PC-3 (cell line): ENCODE results near the gene SNED1. TPM values are rescaled to one million over a fixed set of nuclear protein-coding genes. Genes with fewer than 3 reads are reported as not detected.

Experiments
- ATAC-seq: fragments of 200-7000 bp; cut with Tn5 transposase; 2 replicates; pipeline ENCODE4 v1.9.1; 2020; ENCODE audit warnings: mild to moderate bottlenecking, moderate library complexity
- BruUV-seq: library from RNA; stranded (reverse); fragments of 400-500 nt; replicated peaks from 2 replicates; lab custom pipeline; 2021; lab: Mats Ljungman, UMichigan
- CTCF ChIA-PET: fragments of 300-600 bp; sonication (Branson Sonifier 250); formaldehyde crosslinking; loops from one replicate; lab custom pipeline; 2022; ENCODE audit warnings: antibody characterized with exemption; lab: Charles Lee
- POLR2A ChIA-PET: fragments of 300-600 bp; sonication (Branson Sonifier 250); formaldehyde crosslinking; loops from one replicate; lab custom pipeline; 2022; ENCODE audit warnings: antibody characterized with exemption; ENCODE audit not compliant: unreplicated experiment; lab: Charles Lee
- DNase-seq: peaks from one replicate; pipeline ENCODE4 v3.0.0-alpha.2; 2015
- H2AFZ ChIP-seq: fragments of 300-600 bp; sonication (generic); 2 replicates; pipeline ENCODE4 v1.6.0; 2016; ENCODE audit warnings: antibody characterized with exemption, low read length
- H3F3A ChIP-seq: fragments of 300-600 bp; sonication (generic); one replicate; pipeline ENCODE4 v1.6.0; 2017; ENCODE audit warnings: antibody characterized with exemption, low read length, control low read depth, mild to moderate bottlenecking; ENCODE audit not compliant: unreplicated experiment
- H3K27ac ChIP-seq: fragments of 300-600 bp; sonication (generic); 2 replicates; pipeline ENCODE4 v1.5.1; 2016; ENCODE audit warnings: mild to moderate bottlenecking, low read length
- H3K27me3 ChIP-seq: fragments of 300-600 bp; sonication (generic); 2 replicates; pipeline ENCODE4 v1.6.1; 2016; ENCODE audit warnings: low read length, mixed read lengths
- H3K36me3 ChIP-seq: fragments of 300-600 bp; sonication (generic); 2 replicates; pipeline ENCODE4 v1.6.1; 2016; ENCODE audit warnings: low read depth, mixed run types, low read length, mixed read lengths
- H3K4me1 ChIP-seq: fragments of 300-600 bp; sonication (generic); 2 replicates; pipeline ENCODE4 v1.5.1; 2016; ENCODE audit warnings: low read length; ENCODE audit not compliant: insufficient read depth
- H3K4me2 ChIP-seq: fragments of 300-600 bp; sonication (generic); 2 replicates; pipeline ENCODE4 v1.6.0; 2016; ENCODE audit warnings: low read length
- H3K4me3 ChIP-seq: fragments of 300-600 bp; sonication (generic); 2 replicates; pipeline ENCODE4 v1.5.1; 2016; ENCODE audit warnings: mild to moderate bottlenecking, low read length, mixed read lengths
- H3K79me2 ChIP-seq: fragments of 300-600 bp; sonication (generic); 2 replicates; pipeline ENCODE4 v1.6.1; 2017; ENCODE audit warnings: low read length, mixed read lengths
- H3K9ac ChIP-seq: fragments of 300-600 bp; sonication (generic); 2 replicates; pipeline ENCODE4 v1.6.0; 2016; ENCODE audit warnings: mild to moderate bottlenecking, low read length
- H3K9me2 ChIP-seq: fragments of 300-600 bp; sonication (generic); replicated peaks from 2 replicates; pipeline ENCODE4 v1.6.1; 2016; ENCODE audit warnings: mixed run types, low read length, mixed read lengths
- H3K9me3 ChIP-seq: fragments of 300-600 bp; sonication (generic); 2 replicates; pipeline ENCODE4 v1.6.1; 2016; ENCODE audit warnings: low read length, mixed read lengths
- H4K20me1 ChIP-seq: fragments of 300-600 bp; sonication (generic); 2 replicates; pipeline ENCODE4 v1.6.1; 2016; ENCODE audit warnings: low read length, mixed read lengths
- EZH2 ChIP-seq: fragments of 300-600 bp; sonication (generic); IDR thresholded peaks from one replicate; pipeline ENCODE4 v1.6.1; 2017; ENCODE audit warnings: antibody characterized with exemption, mild to moderate bottlenecking, low read length; ENCODE audit not compliant: unreplicated experiment
- EZH2phosphoT487 ChIP-seq: fragments of 300-600 bp; sonication (generic); IDR thresholded peaks from 2 replicates; pipeline ENCODE4 v1.6.1; 2018; ENCODE audit warnings: mild to moderate bottlenecking, antibody characterized with exemption, low read length, borderline replicate concordance
- intact Hi-C: fragments of 100-400 bp; cut with micrococcal nuclease; formaldehyde crosslinking; loops from 2 replicates; pipeline ENCODE4 v1.9.0; 2023
- total RNA-seq: library from RNA; depleted of rRNA; stranded (reverse); fragments of >200 nt; gene quantifications from 2 replicates; pipeline ENCODE4 v1.2.3, GENCODE V29; 2014
- TF ChIP-seq, protein P1 (sequence below): fragments of 300-600 bp; sonication (generic); conservative IDR thresholded peaks from 2 replicates; pipeline ENCODE4 v1.5.1; 2017; ENCODE audit warnings: antibody characterized with exemption, low read depth, mild to moderate bottlenecking, low read length

Gene SNED1
- total RNA-seq, 1 experiment from 2014 or later: 0.66 TPM

- no peaks in the 10 kb centered on the region for H3K27me3 ChIP-seq
- ChIA-PET CTCF (no interaction called here), POLR2A (no interaction called here)
- no TSS peak for BruUV-seq
- H3K27ac ChIP-seq: no peak overlapping the region
- no peak overlapping the region for H3K4me3 ChIP-seq
- H2AFZ ChIP-seq: no peak overlapping the region
- H4K20me1 ChIP-seq: no peaks in the 10 kb centered on the region
- H3F3A ChIP-seq: no peaks in the 10 kb centered on the region
- intact Hi-C loops: loop anchor here (10.0 kb wide), 1 partner anchor 81 kb away; no protein-coding TSS in a partner anchor
- no peak for TF ChIP-seq EZH2
- TF ChIP-seq, protein P1, sequence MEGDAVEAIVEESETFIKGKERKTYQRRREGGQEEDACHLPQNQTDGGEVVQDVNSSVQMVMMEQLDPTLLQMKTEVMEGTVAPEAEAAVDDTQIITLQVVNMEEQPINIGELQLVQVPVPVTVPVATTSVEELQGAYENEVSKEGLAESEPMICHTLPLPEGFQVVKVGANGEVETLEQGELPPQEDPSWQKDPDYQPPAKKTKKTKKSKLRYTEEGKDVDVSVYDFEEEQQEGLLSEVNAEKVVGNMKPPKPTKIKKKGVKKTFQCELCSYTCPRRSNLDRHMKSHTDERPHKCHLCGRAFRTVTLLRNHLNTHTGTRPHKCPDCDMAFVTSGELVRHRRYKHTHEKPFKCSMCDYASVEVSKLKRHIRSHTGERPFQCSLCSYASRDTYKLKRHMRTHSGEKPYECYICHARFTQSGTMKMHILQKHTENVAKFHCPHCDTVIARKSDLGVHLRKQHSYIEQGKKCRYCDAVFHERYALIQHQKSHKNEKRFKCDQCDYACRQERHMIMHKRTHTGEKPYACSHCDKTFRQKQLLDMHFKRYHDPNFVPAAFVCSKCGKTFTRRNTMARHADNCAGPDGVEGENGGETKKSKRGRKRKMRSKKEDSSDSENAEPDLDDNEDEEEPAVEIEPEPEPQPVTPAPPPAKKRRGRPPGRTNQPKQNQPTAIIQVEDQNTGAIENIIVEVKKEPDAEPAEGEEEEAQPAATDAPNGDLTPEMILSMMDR: no peak
- no peak for TF ChIP-seq EZH2phosphoT487
- H3K4me2 ChIP-seq: no peak overlapping the region
- no peak overlapping the region for H3K9ac ChIP-seq
- no peaks in the 10 kb centered on the region for H3K9me3 ChIP-seq
- DNase-seq (no peak), ATAC-seq (no peak)
- H3K4me1 ChIP-seq: peaks cover 18% of the 10 kb centered on the region
- H3K9me2 ChIP-seq: no peaks in the 10 kb centered on the region
- H3K36me3 ChIP-seq: no peaks in the 10 kb centered on the region
- no peaks in the 10 kb centered on the region for H3K79me2 ChIP-seq
Measured at GRCh38 chr2:240995041-240996021, 3.1 kb upstream of the SNED1 start.

GRCh38 chr2:240996161-240996833 is 2.1 kb upstream of the SNED1 start:
- no peaks in the 10 kb centered on the region for H4K20me1 ChIP-seq
- H3K36me3 ChIP-seq: no peaks in the 10 kb centered on the region
- ATAC-seq (no peak), DNase-seq (no peak)
- no peak overlapping the region for H2AFZ ChIP-seq
- no peaks in the 10 kb centered on the region for H3F3A ChIP-seq
- BruUV-seq: no TSS peak
- H3K9ac ChIP-seq: no peak overlapping the region
- ChIA-PET CTCF (no interaction called here), POLR2A (interaction anchor here (0.6 kb wide), 1 partner anchor 319 kb away, joined by 3 read pairs; no protein-coding TSS in a partner anchor)
- no peak overlapping the region for H3K4me3 ChIP-seq
- H3K27ac ChIP-seq: no peak overlapping the region
- H3K4me1 ChIP-seq: peaks cover 14% of the 10 kb centered on the region
- no peaks in the 10 kb centered on the region for H3K27me3 ChIP-seq
- intact Hi-C loops: loop anchor here (10.0 kb wide), 1 partner anchor 81 kb away; no protein-coding TSS in a partner anchor
- H3K9me3 ChIP-seq: no peaks in the 10 kb centered on the region
- TF ChIP-seq EZH2phosphoT487: no peak
- TF ChIP-seq EZH2: no peak
- TF ChIP-seq, protein P1: no peak
- no peak overlapping the region for H3K4me2 ChIP-seq
- no peaks in the 10 kb centered on the region for H3K79me2 ChIP-seq
- H3K9me2 ChIP-seq: no peaks in the 10 kb centered on the region
